GM12874 (cell line): ENCODE data around the gene PARD3.

Source experiments
- CTCF ChIP-seq: IDR thresholded peaks from 2 replicates; pipeline ENCODE4 v1.5.1; 2011; ENCODE audit warnings: low read depth, mild to moderate bottlenecking, control low read depth, low read length, moderate library complexity; ENCODE audit not compliant: insufficient read depth

The PARD3 gene

DNA sequence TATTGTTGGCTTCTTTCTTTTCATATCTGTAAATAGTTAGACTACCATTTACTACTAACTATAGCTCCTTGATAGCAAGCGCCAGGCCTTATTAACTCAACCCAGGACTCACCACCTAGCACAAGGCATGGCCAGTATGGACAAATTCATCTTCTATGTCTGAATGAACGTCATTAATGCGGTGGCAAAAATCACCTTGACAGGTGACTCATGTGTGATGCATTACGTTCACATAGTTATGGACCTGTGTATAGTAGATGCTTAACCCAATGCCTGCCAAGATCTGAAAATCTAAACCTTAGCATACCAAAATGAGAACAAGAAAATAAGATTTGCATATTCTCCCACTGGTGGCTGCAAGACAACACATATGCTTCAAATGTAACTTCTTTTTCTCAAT is 300.8 kb downstream of the PARD3 start:
- no peak for TF ChIP-seq CTCF

DNA sequence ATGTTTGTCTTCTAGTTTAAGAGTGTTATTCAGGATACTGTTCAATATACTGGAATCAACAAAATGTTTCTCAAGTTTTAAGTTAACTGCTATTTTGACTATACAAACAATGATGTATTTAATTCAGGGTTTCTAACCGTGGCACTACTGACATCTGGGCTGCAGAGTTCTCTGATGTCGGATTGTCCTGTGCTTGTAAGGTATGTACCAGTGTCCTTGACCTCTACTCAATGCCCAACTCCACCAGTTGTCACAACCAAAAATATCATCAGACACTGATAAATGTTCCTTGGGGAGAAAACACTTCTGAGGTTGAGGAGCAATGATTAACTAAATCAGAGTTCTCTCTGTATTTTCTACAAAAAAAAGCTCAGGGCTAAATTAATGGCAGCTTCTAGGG is 301.5 kb downstream of the PARD3 start:
- TF ChIP-seq CTCF = no peak

DNA sequence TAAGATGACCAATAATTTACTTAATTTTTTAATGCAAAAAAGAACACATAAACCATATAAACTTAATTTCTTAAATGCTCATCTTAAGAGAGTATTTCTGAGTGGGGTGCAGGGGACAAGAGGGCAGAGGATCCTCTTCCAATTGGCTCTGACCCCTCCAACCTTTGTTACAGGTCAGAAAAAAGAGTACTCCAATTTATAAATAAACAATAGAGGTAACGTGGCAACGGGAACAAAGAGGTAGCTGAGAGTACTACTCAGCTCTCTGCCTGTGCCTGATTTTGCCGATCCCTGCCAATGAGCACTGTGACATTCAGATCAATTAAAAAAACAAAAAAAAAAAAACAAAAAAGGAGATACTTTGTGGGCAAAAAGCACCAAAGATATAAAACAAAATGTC is 307.9 kb downstream of the PARD3 start:
- TF ChIP-seq CTCF = no peak

DNA sequence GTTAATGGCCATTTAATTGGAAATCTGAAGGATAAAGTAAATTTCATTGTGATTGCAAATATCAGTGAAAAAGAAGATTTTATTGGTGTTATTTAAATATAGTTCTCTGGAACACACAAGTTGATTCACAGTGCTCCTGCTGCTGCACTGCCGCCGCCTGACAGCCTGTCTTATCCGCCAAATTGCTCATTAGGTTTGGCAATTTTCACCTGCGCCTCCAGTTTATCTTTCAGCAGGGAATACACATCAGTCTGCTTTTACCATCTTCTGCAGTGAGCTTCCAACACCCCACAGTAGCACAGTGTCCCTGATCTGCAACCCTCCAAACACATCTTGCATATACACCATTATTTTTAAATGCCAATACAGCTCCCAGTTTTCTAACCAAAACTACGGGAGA is 308.3 kb downstream of the PARD3 start:
- no peak for TF ChIP-seq CTCF

DNA sequence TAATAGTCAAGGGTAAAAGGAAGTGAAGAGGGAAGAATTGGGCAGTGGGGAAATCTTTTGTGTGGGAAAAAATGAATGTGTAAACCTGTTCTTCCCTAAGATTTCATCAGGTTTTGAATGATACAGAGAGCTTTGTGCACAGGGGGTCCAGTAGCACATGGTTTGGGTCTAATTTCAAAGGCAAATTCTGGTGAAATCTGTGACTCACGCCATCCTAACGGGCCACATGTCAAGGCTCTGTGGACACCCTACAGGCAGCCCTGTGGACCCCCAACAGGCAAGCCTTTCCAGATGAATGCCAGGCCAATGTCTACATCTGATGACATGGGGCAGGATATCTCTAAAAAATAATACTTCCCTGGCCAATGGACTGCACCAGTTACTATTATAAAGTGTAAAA is 309.8 kb downstream of the PARD3 start:
- no peak for TF ChIP-seq CTCF

GRCh38 chr10:34504534-34504933 is 310.6 kb downstream of the PARD3 start:
- no peak for TF ChIP-seq CTCF

GRCh38 chr10:34503704-34504103 is 311.4 kb downstream of the PARD3 start:
- TF ChIP-seq CTCF = no peak
